Heart right ventricle (tissue), 16 donors: ENCODE data around the gene SPTAN1. TPM values are rescaled to one million over a fixed set of nuclear protein-coding genes. Genes with fewer than 3 reads are reported as not detected.

ENCODE experiments used
- ATAC-seq, 8 donors: fragments of 200-7000 bp; cut with Tn5 transposase; one replicate each; pipeline ENCODE4 v1.9.1; 2020; ENCODE audit warnings: mild to moderate bottlenecking in 8 of 8, moderate library complexity in 8 of 8, moderate number of reproducible peaks in 1 of 8
- DNase-seq, 2 donors: peaks; one replicate each; pipeline ENCODE4 v3.0.0-alpha.2; 2020
- H3K27ac ChIP-seq, 10 donors: fragments of 200-600 bp; sonication (generic) in 2 of 10; one replicate each; pipeline versions ENCODE4 v1.5.0 to v1.8.0; 2020 to 2022; ENCODE audit warnings: mild to moderate bottlenecking in 3 of 10
- H3K27me3 ChIP-seq, 7 donors: fragments of 200-600 bp; one replicate each; pipeline ENCODE4 v1.8.0; 2021 to 2022; ENCODE audit warnings: mild to moderate bottlenecking in 2 of 7
- H3K36me3 ChIP-seq, 9 donors: fragments of 200-600 bp; sonication (generic) in 1 of 9; one replicate each; pipeline versions ENCODE4 v1.5.0 to v1.8.0; 2020 to 2022; ENCODE audit warnings: mild to moderate bottlenecking in 2 of 9
- H3K4me1 ChIP-seq, 9 donors: fragments of 200-600 bp; sonication (generic) in 1 of 9; one replicate each; pipeline versions ENCODE4 v1.5.0 to v1.8.0; 2020 to 2022; ENCODE audit warnings: mild to moderate bottlenecking in 4 of 9
- H3K4me3 ChIP-seq, 10 donors: fragments of 200-600 bp; sonication (generic) in 2 of 10; one replicate each; pipeline versions ENCODE4 v1.5.0 to v1.8.0; 2020 to 2022; ENCODE audit warnings: mild to moderate bottlenecking in 7 of 10, moderate library complexity in 2 of 10
- H3K9me3 ChIP-seq, 11 donors: fragments of 200-600 bp in 10 of 11; sonication (generic) in 2 of 11; one replicate each; pipeline versions ENCODE4 v1.5.0 to v1.8.0; 2013 to 2022; ENCODE audit warnings: mild to moderate bottlenecking in 2 of 11, control low read depth in 1 of 11, moderate library complexity in 1 of 11
- CTCF ChIP-seq, 9 donors: fragments of 200-600 bp; sonication (generic) in 2 of 9; IDR thresholded peaks; one replicate each; pipeline versions ENCODE4 v1.5.0 to v1.8.0; 2021 to 2022; ENCODE audit warnings: antibody characterized with exemption in 9 of 9, mild to moderate bottlenecking in 5 of 9, moderate library complexity in 1 of 9
- WGBS, 2 donors: extraction: QIAGEN DNeasy Blood & Tissue Kit; methylation state at CpG; one replicate each; pipeline ENCODE4 v1.1.7; 2013; ENCODE audit warnings: inconsistent platforms in 1 of 2; 5-methylcytosine and 5-hydroxymethylcytosine counted together
- intact Hi-C, 10 donors: fragments of 100-400 bp; cut with DNase I; formaldehyde crosslinking; loops; one replicate each; pipeline versions ENCODE4 v1.11.1 to v1.14.2; 2022
- polyA plus RNA-seq, 2 donors: library from polyadenylated mRNA; stranded (reverse); fragments of 200-250 nt; gene quantifications; one replicate each; pipeline ENCODE4 v1.2.3, GENCODE V29; 2013
- total RNA-seq, 10 donors: library from RNA; stranded (reverse); fragmentation: NEBNext Ultra II Directional in 3 of 10; extraction: Animal tissue kit (Norgen Biotek cat#: 25700) in 3 of 10; gene quantifications; one replicate each; pipeline versions ENCODE4 v1.2.1 to v1.2.4, GENCODE V29; 2021 to 2023
- donor health status: Arrhythmogenic right ventricular cardiomyopathy.
- donor health status: ischemic (EF 13 %, LVEDD 7.1; RV severe dilation, severe dysfunction).
- donor health status: healthy with polysubstance abuse.
- donor health status: DM: no; HTN: yes; CAD: no.
- donor health status: DM: no; HTN: no; CAD: no.
- donor health status: ischemic (EF 25% LVEDD 6.9; RV normal size, moderate dysfunction).
- donor health status: ischemic (EF 25% LVEDD 5.7; RV mildly dilated, moderate dysfunction).
- donor health status: healthy.
- donor health status: DM: yes; HTN: yes; CAD: no.
- donor health status: Ischemic cardiomyopathy.
- donor health status: ischemic (EF 35%, LVEDD 5.7; RV mildly dilated, moderate dysfunction).
- donor health status: nonischemic (EF 11% LVEDD 7.7; RV severe dilation, severe dysfunction).
- donor health status: DM: yes; HTN: yes; CAD: no.
- donor health status: PGD.
- donor health status: ischemic (EF 29% LVEDD 5.4; RV normal size, mild dysfunction).
- donor health status: nonischemic (EF 23%, LVEDD 6.1; RV moderate dilation, normal function).

Gene SPTAN1
- total and polyA plus RNA-seq, 12 donors = 119 to 449 (median 342) TPM

GRCh38 chr9:128634111-128634510, 81.7 kb downstream of the SPTAN1 start:
- Histone ChIP-seq H3K9me3 (no peaks in the 10 kb centered on the region), H3K27me3 (no peaks in the 10 kb centered on the region), H3K36me3 (peaks cover 7 to 63% (median 53%) of the 10 kb centered on the region in 9 donors), H3K27ac (peak overlapping the region in 8 of 10 donors; percentile 94 to 97 (median 96)), H3K4me3 (no peak overlapping the region), H3K4me1 (peaks cover 15 to 44% (median 26%) of the 10 kb centered on the region in 9 donors)
- WGBS, 2 donors = 79 to 83% methylated on average over 10 of the region's 10 CpGs
- ATAC-seq = no peak
- DNase-seq = no peak
- intact Hi-C loops = loop anchor here in 3 of 10 donors (10.0 kb wide), 1 partner anchor 51 kb away; the partner anchor contains the start of gene SET (in 3 of the 3)
- TF ChIP-seq CTCF (IDR thresholded peaks at IDR 0.05) = no peak

GRCh38 chr9:128634651-128635262, 82.4 kb downstream of the SPTAN1 start:
- intact Hi-C loops = loop anchor here in 4 of 10 donors (5.0 to 10.0 kb wide), 3 partner anchors 50 to 272 kb away; partner anchors contain the start of gene SET (in 4 of the 4)
- no peaks in the 10 kb centered on the region for H3K27me3 ChIP-seq
- ATAC-seq (peak in 6 of 8 donors; percentile 4 to 13 (median 8)), DNase-seq (no peak)
- H3K36me3 ChIP-seq = peaks cover 7 to 62% (median 46%) of the 10 kb centered on the region in 9 donors
- H3K27ac ChIP-seq = peak overlapping the region; percentile 78 to 97 (median 96)
- whole genome bisulfite sequencing, 2 donors = 48 to 61% methylated on average over 26 of the region's 26 CpGs
- peak overlapping the region in 9 of 10 donors; percentile 18 to 44 (median 40) for H3K4me3 ChIP-seq
- H3K9me3 ChIP-seq = no peaks in the 10 kb centered on the region
- no peak for TF ChIP-seq CTCF (IDR thresholded peaks at IDR 0.05)
- peaks cover 13 to 38% (median 20%) of the 10 kb centered on the region in 9 donors for H3K4me1 ChIP-seq

DNA sequence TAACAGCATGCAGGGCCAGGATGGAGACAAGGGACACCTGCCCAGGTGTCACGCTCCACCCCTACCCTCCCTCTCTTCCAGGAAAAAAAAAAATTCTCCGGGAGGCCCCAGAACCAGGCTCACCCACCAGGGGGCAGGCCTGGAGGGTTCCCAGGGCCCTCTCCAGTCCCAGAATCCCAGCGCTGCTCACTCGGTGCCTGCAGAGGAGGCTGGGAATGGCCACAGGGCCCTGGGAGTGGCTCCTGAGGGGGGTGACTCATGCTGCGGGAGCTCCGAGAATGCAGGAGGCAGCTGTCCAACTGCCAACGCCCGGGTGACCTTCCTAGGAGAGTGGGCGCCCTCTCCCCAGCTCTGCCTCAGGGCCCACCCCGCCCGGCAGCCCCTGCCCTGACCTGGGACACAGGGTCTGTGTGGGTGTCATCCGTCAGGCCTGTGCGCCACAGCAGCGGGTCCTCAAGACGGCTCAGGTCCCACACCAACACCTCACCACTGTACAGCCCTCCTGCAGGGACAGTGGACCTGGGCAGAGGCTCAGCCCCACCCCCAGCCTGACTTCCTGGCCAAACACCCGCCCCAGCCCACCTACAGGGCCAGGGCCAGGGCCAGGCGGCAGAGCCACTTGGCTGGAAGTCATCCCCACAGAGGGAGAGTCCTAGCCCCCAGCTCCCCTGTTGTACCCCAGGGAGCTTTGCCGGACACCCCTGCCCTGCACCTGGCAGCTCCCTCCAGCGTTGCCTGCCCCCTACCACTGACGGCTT, 83.1 kb downstream of the SPTAN1 start:
- Histone ChIP-seq H3K27me3 (no peaks in the 10 kb centered on the region), H3K4me1 (peaks cover 13 to 35% (median 20%) of the 10 kb centered on the region in 9 donors), H3K27ac (peak overlapping the region; percentile 78 to 97 (median 96)), H3K36me3 (peaks cover 4 to 59% (median 39%) of the 10 kb centered on the region in 9 donors), H3K4me3 (peak overlapping the region; percentile 18 to 44 (median 38)), H3K9me3 (no peaks in the 10 kb centered on the region)
- intact Hi-C loops = loop anchor here in 4 of 10 donors (5.0 to 10.0 kb wide), 3 partner anchors 49 to 273 kb away; partner anchors contain the start of gene SET (in 4 of the 4)
- ATAC-seq = peak; percentile 84 to 93 (median 92)
- TF ChIP-seq CTCF (IDR thresholded peaks at IDR 0.05) = peak; percentile 47 to 84 (median 78)
- DNase-seq = peak; percentile 86 to 88
- WGBS, 2 donors = 15 to 28% methylated on average over 19 to 20 of the region's 20 CpGs

DNA sequence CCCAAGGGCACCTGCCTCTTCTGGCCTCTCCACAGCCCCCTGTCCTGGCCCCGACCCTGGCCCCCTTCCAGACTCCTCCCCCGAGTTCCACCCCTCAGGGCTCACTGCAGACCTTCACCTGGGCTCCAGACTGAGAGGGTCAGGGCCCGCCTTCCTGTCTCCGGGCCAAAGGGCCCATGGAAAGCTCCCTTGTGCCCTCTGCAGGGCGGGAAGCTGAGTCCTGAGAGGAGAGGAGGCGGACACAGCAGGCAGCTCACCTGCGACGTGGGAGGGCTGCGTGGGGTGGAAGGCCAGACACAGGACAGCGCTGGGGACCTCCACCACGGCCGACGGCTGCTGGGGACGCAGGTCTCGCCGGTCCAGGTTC, 83.6 kb downstream of the SPTAN1 start:
- Histone ChIP-seq H3K9me3 (no peaks in the 10 kb centered on the region), H3K4me1 (peaks cover 13 to 35% (median 20%) of the 10 kb centered on the region in 9 donors), H3K27me3 (no peaks in the 10 kb centered on the region), H3K4me3 (peak overlapping the region; percentile 18 to 44 (median 38)), H3K36me3 (peaks cover 0 to 56% (median 34%) of the 10 kb centered on the region in 9 donors), H3K27ac (peak overlapping the region; percentile 78 to 97 (median 96))
- WGBS, 2 donors = 52 to 60% methylated on average over 15 to 16 of the region's 16 CpGs
- peak in 7 of 9 donors; percentile 17 to 52 (median 36) for TF ChIP-seq CTCF (IDR thresholded peaks at IDR 0.05)
- DNase-seq = peak; percentile 70 to 78
- ATAC-seq = peak; percentile 59 to 81 (median 72)
- intact Hi-C loops = loop anchor here in 4 of 10 donors (5.0 to 10.0 kb wide), 3 partner anchors 49 to 274 kb away; partner anchors contain the start of gene SET (in 4 of the 4)
